ENCODE data around the gene QPRT. TPM values are rescaled to one million over a fixed set of nuclear protein-coding genes. Genes with fewer than 3 reads are reported as not detected.

The QPRT gene
- total RNA-seq, 1 experiment from 2014 or later: 0.52 TPM

DNA sequence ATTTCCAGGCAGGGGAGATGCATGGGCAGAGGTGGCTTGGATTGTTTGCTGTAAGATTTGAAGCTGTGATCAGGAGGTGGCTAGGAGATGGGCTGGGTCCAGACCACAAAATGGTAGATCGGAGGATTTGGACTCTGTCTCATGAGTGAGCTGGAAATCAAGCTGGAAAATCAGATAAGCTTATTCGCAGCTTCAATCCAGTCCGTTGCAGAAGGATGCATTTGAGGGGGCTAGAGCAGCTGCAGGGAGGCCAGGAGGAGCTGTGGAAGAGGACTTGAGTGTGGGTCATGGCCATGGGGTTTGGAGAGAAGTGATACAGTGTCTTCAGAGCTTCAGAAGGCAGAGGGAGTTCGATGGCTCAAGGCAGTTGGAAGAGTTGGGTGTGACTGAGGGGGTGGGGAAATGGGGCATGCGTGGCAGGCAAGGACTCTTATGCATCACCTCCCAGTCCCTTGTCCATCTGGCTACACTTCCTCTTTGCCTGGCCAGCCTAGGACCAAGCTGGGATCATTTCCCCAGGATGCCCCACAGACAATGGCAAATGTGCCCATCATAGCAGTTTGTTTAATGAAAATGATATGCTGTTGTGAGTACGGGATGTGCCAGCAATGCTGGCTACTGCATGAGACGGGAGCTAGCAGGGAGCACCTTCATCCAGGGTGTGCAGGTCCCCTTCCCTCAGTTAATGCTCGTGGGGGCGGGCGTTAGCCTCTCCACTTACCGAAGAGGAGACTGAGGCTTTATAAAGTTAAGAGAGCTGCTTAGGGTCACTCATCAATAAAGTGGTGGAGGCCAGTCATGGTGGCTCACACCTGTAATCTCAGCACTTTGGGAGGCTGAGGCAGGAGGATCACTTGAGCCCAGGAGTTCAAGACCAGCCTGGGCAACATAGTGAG, 20.6 kb downstream of the QPRT start:
- Histone ChIP-seq H3K9ac (ENCODE audit: low read length) (no peak overlapping the region), H3K9me3 (ENCODE audit: control insufficient read depth in 1 of 2, insufficient read depth in 1 of 2, low read depth in 1 of 2, low read length in 2 of 2) (no peaks in the 10 kb centered on the region), H3K9me2 (ENCODE audit: insufficient read depth) (no peaks in the 10 kb centered on the region), H3K4me2 (ENCODE audit: low read length) (no peak overlapping the region), H4K20me1 (ENCODE audit: insufficient read depth) (no peaks in the 10 kb centered on the region), H3K27ac (ENCODE audit: low read depth, low read length) (no peak overlapping the region), H3K79me2 (ENCODE audit: insufficient read depth, low read length) (no peaks in the 10 kb centered on the region), H3K4me3 (replicated peaks in 1 of 2; ENCODE audit: low read depth in 1 of 2, low read length in 2 of 2) (no peak overlapping the region), H3K36me3 (ENCODE audit: control insufficient read depth in 1 of 2, insufficient read depth in 2 of 2, low read length in 2 of 2) (no peaks in the 10 kb centered on the region), H3K4me1 (ENCODE audit: control insufficient read depth in 1 of 2, insufficient read depth in 2 of 2, low read length in 2 of 2) (peaks cover 2 to 17% of the 10 kb centered on the region in 2 experiments; a peak in 3 of 4 replicates), H2AFZ (ENCODE audit: low read depth, low read length, poor library complexity, severe bottlenecking) (no peak overlapping the region), H3K27me3 (ENCODE audit: insufficient read depth, low read length) (no peaks in the 10 kb centered on the region)
- BruUV-seq (replicated peaks): no TSS peak
- ChIA-PET RAD21 (ENCODE audit: low non-redundant PET in 1 of 2, low total read pairs in 2 of 2, uncharacterized antibody in 2 of 2, unreplicated experiment in 2 of 2) (interaction anchor here (1.0 to 2.1 kb wide), 7 partner anchors 30 to 333 kb away, joined by 3 to 11 read pairs (median 5); partner anchors contain the start of genes PAGR1 (in 1 of the 2) and TLCD3B (in 1 of the 2)), CTCF (interaction anchor here (0.6 to 4.1 kb wide), 30 partner anchors 8 to 1812 kb away, joined by 3 to 34 read pairs (median 5); partner anchors contain the start of genes KIF22, PAGR1, SEZ6L2 and TAOK2), POLR2A (interaction anchor here (0.6 to 1.0 kb wide), 3 partner anchors 23 to 117 kb away, joined by 3 to 4 read pairs (median 4); partner anchors contain the start of gene PAGR1)
- ATAC-seq (no peak), DNase-seq (ENCODE audit: low read depth, low spot score) (no peak)
- intact Hi-C loops (cut with micrococcal nuclease): loop anchor here (1.0 to 2.0 kb wide), 4 partner anchors 117 to 333 kb away; partner anchors contain the start of gene PAGR1
- TF ChIP-seq SIN3A (IDR thresholded peaks at IDR 0.05; ENCODE audit: low read depth): no peak
- TF ChIP-seq, protein P1, sequence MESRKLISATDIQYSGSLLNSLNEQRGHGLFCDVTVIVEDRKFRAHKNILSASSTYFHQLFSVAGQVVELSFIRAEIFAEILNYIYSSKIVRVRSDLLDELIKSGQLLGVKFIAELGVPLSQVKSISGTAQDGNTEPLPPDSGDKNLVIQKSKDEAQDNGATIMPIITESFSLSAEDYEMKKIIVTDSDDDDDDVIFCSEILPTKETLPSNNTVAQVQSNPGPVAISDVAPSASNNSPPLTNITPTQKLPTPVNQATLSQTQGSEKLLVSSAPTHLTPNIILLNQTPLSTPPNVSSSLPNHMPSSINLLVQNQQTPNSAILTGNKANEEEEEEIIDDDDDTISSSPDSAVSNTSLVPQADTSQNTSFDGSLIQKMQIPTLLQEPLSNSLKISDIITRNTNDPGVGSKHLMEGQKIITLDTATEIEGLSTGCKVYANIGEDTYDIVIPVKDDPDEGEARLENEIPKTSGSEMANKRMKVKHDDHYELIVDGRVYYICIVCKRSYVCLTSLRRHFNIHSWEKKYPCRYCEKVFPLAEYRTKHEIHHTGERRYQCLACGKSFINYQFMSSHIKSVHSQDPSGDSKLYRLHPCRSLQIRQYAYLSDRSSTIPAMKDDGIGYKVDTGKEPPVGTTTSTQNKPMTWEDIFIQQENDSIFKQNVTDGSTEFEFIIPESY (IDR thresholded peaks at IDR 0.05; ENCODE audit: extremely low read depth, insufficient replicate concordance, low read length): no peak
- TF ChIP-seq ZFX (IDR thresholded peaks at IDR 0.05): no peak
- TF ChIP-seq EGR1 (IDR thresholded peaks at IDR 0.05; ENCODE audit: low read depth): no peak
- no peak for TF ChIP-seq ELF1 (IDR thresholded peaks at IDR 0.05; ENCODE audit: borderline replicate concordance, low read depth)
- TF ChIP-seq, protein P2, sequence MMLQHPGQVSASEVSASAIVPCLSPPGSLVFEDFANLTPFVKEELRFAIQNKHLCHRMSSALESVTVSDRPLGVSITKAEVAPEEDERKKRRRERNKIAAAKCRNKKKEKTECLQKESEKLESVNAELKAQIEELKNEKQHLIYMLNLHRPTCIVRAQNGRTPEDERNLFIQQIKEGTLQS (IDR thresholded peaks at IDR 0.05): no peak
- no peak for TF ChIP-seq POLR2AphosphoS5 (IDR thresholded peaks at IDR 0.05; ENCODE audit: low read depth, low read length)
- TF ChIP-seq, protein P3, sequence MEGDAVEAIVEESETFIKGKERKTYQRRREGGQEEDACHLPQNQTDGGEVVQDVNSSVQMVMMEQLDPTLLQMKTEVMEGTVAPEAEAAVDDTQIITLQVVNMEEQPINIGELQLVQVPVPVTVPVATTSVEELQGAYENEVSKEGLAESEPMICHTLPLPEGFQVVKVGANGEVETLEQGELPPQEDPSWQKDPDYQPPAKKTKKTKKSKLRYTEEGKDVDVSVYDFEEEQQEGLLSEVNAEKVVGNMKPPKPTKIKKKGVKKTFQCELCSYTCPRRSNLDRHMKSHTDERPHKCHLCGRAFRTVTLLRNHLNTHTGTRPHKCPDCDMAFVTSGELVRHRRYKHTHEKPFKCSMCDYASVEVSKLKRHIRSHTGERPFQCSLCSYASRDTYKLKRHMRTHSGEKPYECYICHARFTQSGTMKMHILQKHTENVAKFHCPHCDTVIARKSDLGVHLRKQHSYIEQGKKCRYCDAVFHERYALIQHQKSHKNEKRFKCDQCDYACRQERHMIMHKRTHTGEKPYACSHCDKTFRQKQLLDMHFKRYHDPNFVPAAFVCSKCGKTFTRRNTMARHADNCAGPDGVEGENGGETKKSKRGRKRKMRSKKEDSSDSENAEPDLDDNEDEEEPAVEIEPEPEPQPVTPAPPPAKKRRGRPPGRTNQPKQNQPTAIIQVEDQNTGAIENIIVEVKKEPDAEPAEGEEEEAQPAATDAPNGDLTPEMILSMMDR (IDR thresholded peaks at IDR 0.05 in 2 of 3, conservative IDR thresholded peaks at IDR 0.05 in 1 of 3; ENCODE audit: borderline replicate concordance in 1 of 3, insufficient read depth in 1 of 3, low read depth in 2 of 3, low read length in 2 of 3): no peak
- TF ChIP-seq SRF (IDR thresholded peaks at IDR 0.05; ENCODE audit: low read depth): no peak
- TF ChIP-seq SP1 (IDR thresholded peaks at IDR 0.05; ENCODE audit: low read depth): no peak
- TF ChIP-seq RAD21 (IDR thresholded peaks at IDR 0.05; ENCODE audit: low read depth): no peak
- no peak for TF ChIP-seq TCF7L2 (IDR thresholded peaks at IDR 0.05; ENCODE audit: borderline replicate concordance, extremely low read depth, insufficient read depth, insufficient read length)
- TF ChIP-seq EZH2 (IDR thresholded peaks at IDR 0.05): no peak
- TF ChIP-seq YY1 (IDR thresholded peaks at IDR 0.05; ENCODE audit: extremely low read depth, insufficient replicate concordance, low read depth, low read length): no peak
- TF ChIP-seq JUND (IDR thresholded peaks at IDR 0.05): no peak
- TF ChIP-seq, protein P4, sequence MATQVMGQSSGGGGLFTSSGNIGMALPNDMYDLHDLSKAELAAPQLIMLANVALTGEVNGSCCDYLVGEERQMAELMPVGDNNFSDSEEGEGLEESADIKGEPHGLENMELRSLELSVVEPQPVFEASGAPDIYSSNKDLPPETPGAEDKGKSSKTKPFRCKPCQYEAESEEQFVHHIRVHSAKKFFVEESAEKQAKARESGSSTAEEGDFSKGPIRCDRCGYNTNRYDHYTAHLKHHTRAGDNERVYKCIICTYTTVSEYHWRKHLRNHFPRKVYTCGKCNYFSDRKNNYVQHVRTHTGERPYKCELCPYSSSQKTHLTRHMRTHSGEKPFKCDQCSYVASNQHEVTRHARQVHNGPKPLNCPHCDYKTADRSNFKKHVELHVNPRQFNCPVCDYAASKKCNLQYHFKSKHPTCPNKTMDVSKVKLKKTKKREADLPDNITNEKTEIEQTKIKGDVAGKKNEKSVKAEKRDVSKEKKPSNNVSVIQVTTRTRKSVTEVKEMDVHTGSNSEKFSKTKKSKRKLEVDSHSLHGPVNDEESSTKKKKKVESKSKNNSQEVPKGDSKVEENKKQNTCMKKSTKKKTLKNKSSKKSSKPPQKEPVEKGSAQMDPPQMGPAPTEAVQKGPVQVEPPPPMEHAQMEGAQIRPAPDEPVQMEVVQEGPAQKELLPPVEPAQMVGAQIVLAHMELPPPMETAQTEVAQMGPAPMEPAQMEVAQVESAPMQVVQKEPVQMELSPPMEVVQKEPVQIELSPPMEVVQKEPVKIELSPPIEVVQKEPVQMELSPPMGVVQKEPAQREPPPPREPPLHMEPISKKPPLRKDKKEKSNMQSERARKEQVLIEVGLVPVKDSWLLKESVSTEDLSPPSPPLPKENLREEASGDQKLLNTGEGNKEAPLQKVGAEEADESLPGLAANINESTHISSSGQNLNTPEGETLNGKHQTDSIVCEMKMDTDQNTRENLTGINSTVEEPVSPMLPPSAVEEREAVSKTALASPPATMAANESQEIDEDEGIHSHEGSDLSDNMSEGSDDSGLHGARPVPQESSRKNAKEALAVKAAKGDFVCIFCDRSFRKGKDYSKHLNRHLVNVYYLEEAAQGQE (IDR thresholded peaks at IDR 0.05; ENCODE audit: low read depth): no peak
- no peak for TF ChIP-seq ZNF274 (IDR thresholded peaks at IDR 0.05; ENCODE audit: low read depth, low read length)
- TF ChIP-seq POLR2A (IDR thresholded peaks at IDR 0.05; ENCODE audit: borderline replicate concordance, extremely low read depth, insufficient read depth, insufficient read length): no peak

Data from HCT116 (cell line).